ENCODE results near the gene MDGA2.

Gene MDGA2

DNA sequence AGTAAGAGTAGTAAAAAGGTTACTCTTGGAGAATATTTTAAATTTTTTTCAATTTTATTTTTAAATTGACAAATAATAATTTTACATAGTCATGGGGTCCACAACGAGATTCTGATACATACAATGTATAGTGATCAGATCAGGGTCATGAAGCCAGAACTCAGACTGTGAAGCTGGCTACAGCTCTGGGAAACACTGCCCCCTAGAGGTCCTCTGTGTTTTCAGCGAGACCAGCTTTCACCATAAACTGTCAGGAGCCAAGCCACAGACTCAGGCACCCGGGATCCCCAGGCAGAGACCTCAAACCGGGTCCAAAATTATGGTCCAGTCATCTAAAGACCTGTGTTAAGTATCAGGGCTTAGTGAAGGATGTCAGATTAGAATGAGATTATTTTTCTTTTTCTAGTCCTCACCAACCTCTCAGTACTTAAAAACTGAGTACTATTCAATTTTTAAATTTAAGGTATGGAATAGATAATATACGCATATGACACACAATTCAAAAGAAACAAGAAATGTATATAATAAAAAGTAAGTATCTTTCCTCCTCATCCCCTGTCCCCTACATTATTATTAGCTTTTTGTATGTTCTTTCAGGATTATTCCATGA lies 397.1 kb downstream of the MDGA2 start:
- Histone ChIP-seq H3F3A (ENCODE audit: insufficient read depth) (no peaks in the 10 kb centered on the region), H4K20me1 (ENCODE audit: low read depth, low read length) (no peaks in the 10 kb centered on the region), H3K79me2 (ENCODE audit: insufficient read depth, low read length) (no peaks in the 10 kb centered on the region), H3K36me3 (ENCODE audit: low read length) (no peaks in the 10 kb centered on the region), H3K9me3 (ENCODE audit: insufficient read depth, low read length) (no peaks in the 10 kb centered on the region), H2AFZ (ENCODE audit: low read depth, low read length, severe bottlenecking) (no peak overlapping the region), H3K9ac (ENCODE audit: low read length) (no peak overlapping the region), H3K27me3 (ENCODE audit: low read length) (no peaks in the 10 kb centered on the region), H3K4me3 (ENCODE audit: insufficient read depth, low read length, poor library complexity, severe bottlenecking) (no peak overlapping the region), H3K9me2 (replicated peaks; ENCODE audit: insufficient read depth, low read length) (no peaks in the 10 kb centered on the region), H3K27ac (ENCODE audit: low read depth, low read length) (no peak overlapping the region), H3K4me2 (ENCODE audit: low read depth, low read length, poor library complexity, severe bottlenecking) (no peak overlapping the region)
- no peak for TF ChIP-seq EZH2phosphoT487 (conservative IDR thresholded peaks at IDR 0.05; ENCODE audit: low read length)
- TF ChIP-seq, protein P1, sequence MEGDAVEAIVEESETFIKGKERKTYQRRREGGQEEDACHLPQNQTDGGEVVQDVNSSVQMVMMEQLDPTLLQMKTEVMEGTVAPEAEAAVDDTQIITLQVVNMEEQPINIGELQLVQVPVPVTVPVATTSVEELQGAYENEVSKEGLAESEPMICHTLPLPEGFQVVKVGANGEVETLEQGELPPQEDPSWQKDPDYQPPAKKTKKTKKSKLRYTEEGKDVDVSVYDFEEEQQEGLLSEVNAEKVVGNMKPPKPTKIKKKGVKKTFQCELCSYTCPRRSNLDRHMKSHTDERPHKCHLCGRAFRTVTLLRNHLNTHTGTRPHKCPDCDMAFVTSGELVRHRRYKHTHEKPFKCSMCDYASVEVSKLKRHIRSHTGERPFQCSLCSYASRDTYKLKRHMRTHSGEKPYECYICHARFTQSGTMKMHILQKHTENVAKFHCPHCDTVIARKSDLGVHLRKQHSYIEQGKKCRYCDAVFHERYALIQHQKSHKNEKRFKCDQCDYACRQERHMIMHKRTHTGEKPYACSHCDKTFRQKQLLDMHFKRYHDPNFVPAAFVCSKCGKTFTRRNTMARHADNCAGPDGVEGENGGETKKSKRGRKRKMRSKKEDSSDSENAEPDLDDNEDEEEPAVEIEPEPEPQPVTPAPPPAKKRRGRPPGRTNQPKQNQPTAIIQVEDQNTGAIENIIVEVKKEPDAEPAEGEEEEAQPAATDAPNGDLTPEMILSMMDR (IDR thresholded peaks at IDR 0.05; ENCODE audit: insufficient read depth, low read length, poor library complexity, severe bottlenecking), result peak; percentile 71

DNA sequence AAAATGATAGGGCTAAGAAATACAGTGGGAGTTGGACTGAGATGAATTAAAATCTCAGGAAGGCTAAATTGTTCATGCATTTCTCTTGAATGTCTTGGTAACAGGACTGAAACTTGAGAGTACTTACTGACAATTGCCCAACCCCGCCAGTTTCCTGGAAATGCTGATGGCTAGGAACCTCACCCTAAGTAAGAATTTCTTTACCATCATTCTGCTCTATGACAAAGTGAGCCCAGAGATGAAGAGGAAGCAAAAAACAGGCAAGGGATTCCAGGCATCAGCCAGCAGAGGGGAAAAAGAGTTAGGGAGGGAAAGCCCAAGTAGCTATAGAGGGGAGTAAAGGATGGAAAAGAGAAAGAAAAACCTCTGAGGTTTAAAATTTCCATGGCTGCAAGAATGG lies 397.7 kb downstream of the MDGA2 start:
- H3K4me2 ChIP-seq (ENCODE audit: low read depth, low read length, poor library complexity, severe bottlenecking), result no peak overlapping the region
- H3K27me3 ChIP-seq (ENCODE audit: low read length), result no peaks in the 10 kb centered on the region
- no peaks in the 10 kb centered on the region for H4K20me1 ChIP-seq (ENCODE audit: low read depth, low read length)
- no peak overlapping the region for H3K9ac ChIP-seq (ENCODE audit: low read length)
- no peaks in the 10 kb centered on the region for H3K9me2 ChIP-seq (replicated peaks; ENCODE audit: insufficient read depth, low read length)
- TF ChIP-seq EZH2phosphoT487 (conservative IDR thresholded peaks at IDR 0.05; ENCODE audit: low read length), result no peak
- TF ChIP-seq, protein P1 (IDR thresholded peaks at IDR 0.05; ENCODE audit: insufficient read depth, low read length, poor library complexity, severe bottlenecking), result no peak
- no peak overlapping the region for H3K27ac ChIP-seq (ENCODE audit: low read depth, low read length)
- no peaks in the 10 kb centered on the region for H3K79me2 ChIP-seq (ENCODE audit: insufficient read depth, low read length)
- H3K36me3 ChIP-seq (ENCODE audit: low read length), result no peaks in the 10 kb centered on the region
- H3K4me3 ChIP-seq (ENCODE audit: insufficient read depth, low read length, poor library complexity, severe bottlenecking), result no peak overlapping the region
- H3F3A ChIP-seq (ENCODE audit: insufficient read depth), result no peaks in the 10 kb centered on the region
- H2AFZ ChIP-seq (ENCODE audit: low read depth, low read length, severe bottlenecking), result no peak overlapping the region
- H3K9me3 ChIP-seq (ENCODE audit: insufficient read depth, low read length), result no peaks in the 10 kb centered on the region

DNA sequence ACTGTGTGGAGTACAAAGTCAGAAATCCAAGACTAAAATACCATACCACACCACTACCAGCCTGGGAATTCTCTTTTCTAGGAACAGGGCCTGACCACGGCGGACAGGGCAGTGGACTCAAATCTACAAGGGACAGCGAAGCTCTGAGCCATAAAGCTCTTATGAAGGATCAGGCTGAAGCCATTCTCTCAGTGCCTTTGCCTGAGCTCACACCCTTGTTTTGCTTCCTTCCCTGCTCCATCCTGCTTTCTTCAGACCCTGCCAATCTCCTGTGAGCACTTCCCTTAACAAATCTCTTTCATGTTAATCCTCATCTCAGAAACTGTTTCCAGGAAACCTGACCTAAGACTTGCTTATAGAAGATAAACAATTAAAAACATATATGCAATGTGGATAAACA lies 398.5 kb downstream of the MDGA2 start:
- no peaks in the 10 kb centered on the region for H3K9me2 ChIP-seq (replicated peaks; ENCODE audit: insufficient read depth, low read length)
- no peak overlapping the region for H3K4me2 ChIP-seq (ENCODE audit: low read depth, low read length, poor library complexity, severe bottlenecking)
- H3K27ac ChIP-seq (ENCODE audit: low read depth, low read length), result no peak overlapping the region
- H3F3A ChIP-seq (ENCODE audit: insufficient read depth), result no peaks in the 10 kb centered on the region
- no peak overlapping the region for H3K9ac ChIP-seq (ENCODE audit: low read length)
- no peaks in the 10 kb centered on the region for H3K79me2 ChIP-seq (ENCODE audit: insufficient read depth, low read length)
- H3K4me3 ChIP-seq (ENCODE audit: insufficient read depth, low read length, poor library complexity, severe bottlenecking), result no peak overlapping the region
- no peak overlapping the region for H2AFZ ChIP-seq (ENCODE audit: low read depth, low read length, severe bottlenecking)
- no peaks in the 10 kb centered on the region for H4K20me1 ChIP-seq (ENCODE audit: low read depth, low read length)
- H3K9me3 ChIP-seq (ENCODE audit: insufficient read depth, low read length), result no peaks in the 10 kb centered on the region
- no peaks in the 10 kb centered on the region for H3K36me3 ChIP-seq (ENCODE audit: low read length)
- no peak for TF ChIP-seq EZH2phosphoT487 (conservative IDR thresholded peaks at IDR 0.05; ENCODE audit: low read length)
- TF ChIP-seq, protein P1 (IDR thresholded peaks at IDR 0.05; ENCODE audit: insufficient read depth, low read length, poor library complexity, severe bottlenecking), result no peak
- H3K27me3 ChIP-seq (ENCODE audit: low read length), result no peaks in the 10 kb centered on the region

All from SU-DHL-6 (cell line).